NCI-H446 treated with DMSO at 0.1 percent for 48 hours (cell line): Measurements from ENCODE around the gene RHO.

Experiments used
- DNase-seq: peaks from one replicate; lab custom pipeline; 2025; lab: John Stamatoyannopoulos, UW

RHO gene

DNA sequence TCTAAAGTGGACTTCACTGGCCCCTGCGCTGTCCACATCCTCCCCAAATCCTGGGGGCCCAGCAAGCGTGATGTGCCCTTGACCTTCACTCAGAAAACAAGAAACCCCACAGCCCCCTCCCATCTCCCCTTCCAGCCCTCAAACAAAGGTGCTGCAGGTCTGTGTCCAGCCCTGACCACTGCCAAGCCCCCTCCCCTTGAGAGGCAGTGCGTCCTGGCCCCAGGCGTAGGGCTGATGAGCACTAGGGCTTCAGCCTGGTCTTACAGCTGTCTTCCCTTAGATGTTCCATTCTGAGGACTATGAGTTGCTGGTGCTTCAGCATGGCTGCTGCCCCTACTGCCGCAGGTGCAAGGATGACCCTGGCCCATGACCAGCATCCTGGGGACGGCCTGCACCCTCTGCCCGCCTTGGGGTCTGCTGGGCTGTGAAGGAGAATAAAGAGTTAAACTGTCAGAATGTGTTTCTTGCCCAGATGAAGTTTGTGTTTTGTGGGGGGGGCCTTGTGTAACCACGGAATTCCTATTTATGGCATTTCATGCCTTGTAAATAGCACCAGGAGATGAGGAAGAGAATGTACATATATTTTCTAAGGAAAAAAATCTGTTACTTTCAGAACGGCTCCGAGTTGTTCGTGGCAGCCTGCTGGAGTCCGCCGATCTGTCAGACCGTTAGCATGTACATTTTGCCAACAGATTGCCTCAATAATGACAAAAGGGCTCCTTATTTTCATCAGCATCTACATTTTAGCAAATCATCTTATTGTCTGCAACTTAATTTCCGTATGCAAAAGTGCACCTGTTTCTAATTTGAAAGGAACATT is 8.3 kb upstream of the RHO start:
- no peak for DNase-seq

DNA sequence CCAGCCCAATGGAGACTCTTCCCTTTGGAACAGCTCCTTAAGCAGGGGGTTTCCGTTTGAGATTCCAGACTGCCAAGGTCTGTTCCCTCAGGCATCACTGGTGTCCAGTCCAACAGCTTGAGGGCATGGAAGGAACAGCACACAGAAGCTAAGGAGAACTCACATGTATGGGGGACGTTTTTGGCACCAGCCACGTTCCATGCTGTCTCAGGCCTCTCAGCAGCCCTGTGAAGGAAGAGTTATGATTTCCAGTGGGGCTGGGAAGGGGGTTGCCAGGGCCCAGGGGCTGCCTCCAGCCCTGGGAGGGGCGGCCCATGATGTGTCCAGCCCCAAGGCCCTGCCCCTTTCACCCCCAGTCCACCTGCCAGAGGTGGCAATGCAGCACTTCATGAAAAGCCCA is 7.5 kb upstream of the RHO start:
- DNase-seq: no peak

DNA sequence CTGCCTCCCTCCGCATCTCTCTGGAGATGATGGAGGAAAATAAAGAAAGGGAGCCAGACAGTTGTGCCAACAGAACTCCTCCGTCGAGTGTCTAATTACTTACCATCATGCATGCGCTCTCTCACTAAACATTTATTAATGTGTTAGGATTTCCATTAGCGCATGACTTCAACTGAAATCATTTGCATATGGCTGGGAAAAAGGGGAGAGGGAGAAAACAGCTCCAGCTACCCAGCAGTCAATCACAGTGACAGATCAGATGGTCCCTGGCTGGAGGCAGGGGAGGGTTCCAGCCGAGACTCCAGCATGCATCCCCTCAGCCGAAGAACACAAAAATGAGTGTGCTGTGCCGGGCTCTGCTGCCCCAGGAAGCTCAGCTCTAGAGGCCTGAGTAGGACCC is 6.8 kb upstream of the RHO start:
- DNase-seq: no peak

DNA sequence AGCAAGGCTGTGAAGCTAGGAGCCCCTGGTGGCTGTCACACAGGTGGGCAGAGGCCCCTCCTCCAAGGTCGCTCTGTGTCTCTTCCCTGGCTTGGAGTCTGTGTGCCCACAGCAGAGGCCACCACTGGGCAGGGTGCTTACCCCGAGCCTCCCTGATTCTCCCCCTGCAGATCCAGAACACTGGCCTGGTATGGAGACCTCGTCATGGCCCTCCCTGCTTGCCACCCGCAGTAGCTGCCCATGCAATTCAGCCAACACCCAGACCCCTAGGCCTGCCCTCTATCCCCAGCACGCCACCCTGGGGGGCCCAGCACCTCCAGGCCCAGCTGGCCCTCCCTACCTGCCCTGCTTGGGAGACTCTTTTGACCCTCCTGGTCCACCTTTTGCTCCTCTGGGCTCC is 5.5 kb upstream of the RHO start:
- no peak for DNase-seq

DNA sequence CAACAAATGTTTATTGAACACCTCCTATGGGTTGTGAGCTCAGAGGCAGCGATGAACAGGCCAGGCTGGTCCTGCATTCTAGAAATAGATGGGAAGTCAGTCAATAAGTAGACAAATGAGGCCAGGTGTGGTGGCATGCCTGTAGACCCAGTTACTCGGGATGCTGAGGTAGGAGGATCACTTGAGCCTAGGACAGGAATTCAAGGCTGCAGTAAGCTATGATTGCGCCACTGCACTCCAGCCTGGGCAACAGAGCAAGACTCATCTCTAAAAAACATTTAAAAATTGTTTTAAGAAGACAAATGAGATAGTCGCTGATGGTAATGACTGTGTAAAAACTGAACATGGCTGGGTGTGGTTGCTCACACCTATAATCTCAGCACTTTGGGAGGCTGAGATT is 4.4 kb upstream of the RHO start:
- DNase-seq: no peak

DNA sequence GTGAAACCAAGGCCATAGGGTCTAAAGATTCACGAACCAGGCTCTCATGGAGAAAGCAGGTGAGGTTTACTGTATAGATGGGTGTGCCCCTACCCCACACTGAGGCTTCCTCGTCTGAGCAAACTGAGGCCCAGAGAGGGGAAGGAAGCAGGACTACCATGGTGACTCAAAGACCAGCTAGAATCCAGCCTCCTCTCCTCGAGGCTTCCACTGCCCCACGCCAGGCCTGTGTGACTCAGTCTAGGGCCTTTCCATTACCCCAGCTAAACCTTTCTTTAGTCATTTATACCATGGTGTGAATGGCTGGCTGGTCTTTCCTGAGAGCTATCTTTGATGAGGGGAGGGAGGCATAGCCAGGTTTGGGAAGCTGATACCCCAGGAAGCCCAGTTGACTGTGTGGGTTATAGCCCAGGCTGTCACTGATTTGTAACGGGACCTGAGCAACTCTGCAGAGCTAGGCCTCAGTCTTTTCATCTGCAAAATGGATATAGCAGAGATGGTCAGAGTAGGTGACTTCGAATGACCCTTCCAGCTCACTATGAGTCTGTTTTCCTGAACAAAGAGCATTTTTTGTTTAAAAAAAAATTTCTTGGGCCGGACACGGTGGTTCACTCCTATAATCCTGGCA is 3.0 kb upstream of the RHO start:
- DNase-seq: no peak

DNA sequence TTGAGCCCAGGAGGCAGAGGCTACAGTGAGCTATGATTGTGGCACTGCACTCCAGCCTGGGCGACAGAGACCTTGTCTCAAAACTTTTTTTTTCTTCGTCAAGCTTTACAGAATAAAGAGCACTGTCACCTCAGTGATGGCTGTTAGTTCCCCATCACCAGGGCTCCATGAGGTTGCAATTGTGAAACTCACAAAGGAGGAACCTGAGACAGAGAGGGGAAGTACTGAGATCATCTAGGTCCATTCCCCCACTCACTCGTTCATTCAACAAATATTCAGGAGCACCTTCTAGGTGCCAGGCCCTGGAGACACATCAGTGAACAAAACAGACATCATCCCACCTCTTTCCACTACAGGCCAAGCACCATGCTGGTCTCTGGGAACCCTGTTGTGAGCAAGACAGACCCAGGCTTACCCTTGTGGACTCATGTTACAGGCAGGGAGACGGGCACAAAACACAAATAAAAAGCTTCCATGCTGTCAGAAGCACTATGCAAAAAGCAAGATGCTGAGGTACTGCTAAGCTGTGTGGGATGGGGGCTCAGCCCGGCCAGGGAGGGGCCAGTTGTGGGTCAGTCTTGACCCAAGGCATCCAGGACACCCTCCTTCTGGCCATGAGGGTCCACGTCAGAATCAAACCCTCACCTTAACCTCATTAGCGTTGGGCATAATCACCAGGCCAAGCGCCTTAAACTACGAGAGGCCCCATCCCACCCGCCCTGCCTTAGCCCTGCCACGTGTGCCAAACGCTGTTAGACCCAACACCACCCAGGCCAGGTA is 2.1 kb upstream of the RHO start:
- no peak for DNase-seq

DNA sequence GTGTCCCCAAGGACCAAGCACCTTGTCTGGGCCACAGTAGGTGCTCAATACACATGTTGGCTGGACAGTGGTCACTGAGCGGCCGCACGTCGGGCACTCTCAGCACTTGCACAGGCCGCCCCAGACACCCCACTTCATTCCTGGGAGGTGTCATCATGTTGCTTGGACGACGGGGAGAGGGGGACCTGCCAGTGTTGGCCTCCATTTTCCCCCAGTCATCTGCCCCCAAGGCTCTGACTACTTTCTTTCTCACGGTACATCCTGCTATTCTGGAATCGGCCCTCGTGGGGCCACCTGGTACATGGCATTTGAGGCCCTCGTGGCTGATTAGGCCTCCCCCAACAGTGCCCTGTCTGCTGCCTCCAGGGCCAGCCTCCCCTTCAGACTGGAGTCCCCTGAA is 1.2 kb upstream of the RHO start:
- no peak for DNase-seq

DNA sequence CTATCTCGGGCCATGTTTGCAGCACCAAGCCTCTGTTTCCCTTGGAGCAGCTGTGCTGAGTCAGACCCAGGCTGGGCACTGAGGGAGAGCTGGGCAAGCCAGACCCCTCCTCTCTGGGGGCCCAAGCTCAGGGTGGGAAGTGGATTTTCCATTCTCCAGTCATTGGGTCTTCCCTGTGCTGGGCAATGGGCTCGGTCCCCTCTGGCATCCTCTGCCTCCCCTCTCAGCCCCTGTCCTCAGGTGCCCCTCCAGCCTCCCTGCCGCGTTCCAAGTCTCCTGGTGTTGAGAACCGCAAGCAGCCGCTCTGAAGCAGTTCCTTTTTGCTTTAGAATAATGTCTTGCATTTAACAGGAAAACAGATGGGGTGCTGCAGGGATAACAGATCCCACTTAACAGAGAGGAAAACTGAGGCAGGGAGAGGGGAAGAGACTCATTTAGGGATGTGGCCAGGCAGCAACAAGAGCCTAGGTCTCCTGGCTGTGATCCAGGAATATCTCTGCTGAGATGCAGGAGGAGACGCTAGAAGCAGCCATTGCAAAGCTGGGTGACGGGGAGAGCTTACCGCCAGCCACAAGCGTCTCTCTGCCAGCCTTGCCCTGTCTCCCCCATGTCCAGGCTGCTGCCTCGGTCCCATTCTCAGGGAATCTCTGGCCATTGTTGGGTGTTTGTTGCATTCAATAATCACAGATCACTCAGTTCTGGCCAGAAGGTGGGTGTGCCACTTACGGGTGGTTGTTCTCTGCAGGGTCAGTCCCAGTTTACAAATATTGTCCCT is 1.2 kb downstream of the RHO start:
- DNase-seq: no peak

DNA sequence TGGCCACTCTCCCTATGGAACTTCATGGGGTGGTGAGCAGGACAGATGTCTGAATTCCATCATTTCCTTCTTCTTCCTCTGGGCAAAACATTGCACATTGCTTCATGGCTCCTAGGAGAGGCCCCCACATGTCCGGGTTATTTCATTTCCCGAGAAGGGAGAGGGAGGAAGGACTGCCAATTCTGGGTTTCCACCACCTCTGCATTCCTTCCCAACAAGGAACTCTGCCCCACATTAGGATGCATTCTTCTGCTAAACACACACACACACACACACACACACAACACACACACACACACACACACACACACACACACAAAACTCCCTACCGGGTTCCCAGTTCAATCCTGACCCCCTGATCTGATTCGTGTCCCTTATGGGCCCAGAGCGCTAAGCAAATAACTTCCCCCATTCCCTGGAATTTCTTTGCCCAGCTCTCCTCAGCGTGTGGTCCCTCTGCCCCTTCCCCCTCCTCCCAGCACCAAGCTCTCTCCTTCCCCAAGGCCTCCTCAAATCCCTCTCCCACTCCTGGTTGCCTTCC is 1.9 kb downstream of the RHO start:
- DNase-seq: no peak

DNA sequence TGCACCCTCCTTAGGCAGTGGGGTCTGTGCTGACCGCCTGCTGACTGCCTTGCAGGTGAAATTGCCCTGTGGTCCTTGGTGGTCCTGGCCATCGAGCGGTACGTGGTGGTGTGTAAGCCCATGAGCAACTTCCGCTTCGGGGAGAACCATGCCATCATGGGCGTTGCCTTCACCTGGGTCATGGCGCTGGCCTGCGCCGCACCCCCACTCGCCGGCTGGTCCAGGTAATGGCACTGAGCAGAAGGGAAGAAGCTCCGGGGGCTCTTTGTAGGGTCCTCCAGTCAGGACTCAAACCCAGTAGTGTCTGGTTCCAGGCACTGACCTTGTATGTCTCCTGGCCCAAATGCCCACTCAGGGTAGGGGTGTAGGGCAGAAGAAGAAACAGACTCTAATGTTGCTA is 2.4 kb downstream of the RHO start:
- no peak for DNase-seq

DNA sequence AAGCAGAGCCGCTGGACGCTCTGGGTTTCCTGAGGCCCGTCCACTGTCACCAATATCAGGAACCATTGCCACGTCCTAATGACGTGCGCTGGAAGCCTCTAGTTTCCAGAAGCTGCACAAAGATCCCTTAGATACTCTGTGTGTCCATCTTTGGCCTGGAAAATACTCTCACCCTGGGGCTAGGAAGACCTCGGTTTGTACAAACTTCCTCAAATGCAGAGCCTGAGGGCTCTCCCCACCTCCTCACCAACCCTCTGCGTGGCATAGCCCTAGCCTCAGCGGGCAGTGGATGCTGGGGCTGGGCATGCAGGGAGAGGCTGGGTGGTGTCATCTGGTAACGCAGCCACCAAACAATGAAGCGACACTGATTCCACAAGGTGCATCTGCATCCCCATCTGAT is 3.3 kb downstream of the RHO start:
- no peak for DNase-seq

DNA sequence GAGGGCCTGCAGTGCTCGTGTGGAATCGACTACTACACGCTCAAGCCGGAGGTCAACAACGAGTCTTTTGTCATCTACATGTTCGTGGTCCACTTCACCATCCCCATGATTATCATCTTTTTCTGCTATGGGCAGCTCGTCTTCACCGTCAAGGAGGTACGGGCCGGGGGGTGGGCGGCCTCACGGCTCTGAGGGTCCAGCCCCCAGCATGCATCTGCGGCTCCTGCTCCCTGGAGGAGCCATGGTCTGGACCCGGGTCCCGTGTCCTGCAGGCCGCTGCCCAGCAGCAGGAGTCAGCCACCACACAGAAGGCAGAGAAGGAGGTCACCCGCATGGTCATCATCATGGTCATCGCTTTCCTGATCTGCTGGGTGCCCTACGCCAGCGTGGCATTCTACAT is 3.8 kb downstream of the RHO start:
- no peak for DNase-seq

DNA sequence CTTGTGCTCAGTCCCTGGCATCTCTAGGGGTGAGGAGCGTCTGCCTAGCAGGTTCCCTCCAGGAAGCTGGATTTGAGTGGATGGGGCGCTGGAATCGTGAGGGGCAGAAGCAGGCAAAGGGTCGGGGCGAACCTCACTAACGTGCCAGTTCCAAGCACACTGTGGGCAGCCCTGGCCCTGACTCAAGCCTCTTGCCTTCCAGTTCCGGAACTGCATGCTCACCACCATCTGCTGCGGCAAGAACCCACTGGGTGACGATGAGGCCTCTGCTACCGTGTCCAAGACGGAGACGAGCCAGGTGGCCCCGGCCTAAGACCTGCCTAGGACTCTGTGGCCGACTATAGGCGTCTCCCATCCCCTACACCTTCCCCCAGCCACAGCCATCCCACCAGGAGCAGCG is 5.0 kb downstream of the RHO start:
- no peak for DNase-seq

DNA sequence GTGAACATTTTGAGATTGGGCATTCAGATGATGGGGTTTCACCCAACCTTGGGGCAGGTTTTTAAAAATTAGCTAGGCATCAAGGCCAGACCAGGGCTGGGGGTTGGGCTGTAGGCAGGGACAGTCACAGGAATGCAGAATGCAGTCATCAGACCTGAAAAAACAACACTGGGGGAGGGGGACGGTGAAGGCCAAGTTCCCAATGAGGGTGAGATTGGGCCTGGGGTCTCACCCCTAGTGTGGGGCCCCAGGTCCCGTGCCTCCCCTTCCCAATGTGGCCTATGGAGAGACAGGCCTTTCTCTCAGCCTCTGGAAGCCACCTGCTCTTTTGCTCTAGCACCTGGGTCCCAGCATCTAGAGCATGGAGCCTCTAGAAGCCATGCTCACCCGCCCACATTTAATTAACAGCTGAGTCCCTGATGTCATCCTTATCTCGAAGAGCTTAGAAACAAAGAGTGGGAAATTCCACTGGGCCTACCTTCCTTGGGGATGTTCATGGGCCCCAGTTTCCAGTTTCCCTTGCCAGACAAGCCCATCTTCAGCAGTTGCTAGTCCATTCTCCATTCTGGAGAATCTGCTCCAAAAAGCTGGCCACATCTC is 6.1 kb downstream of the RHO start:
- no peak for DNase-seq

DNA sequence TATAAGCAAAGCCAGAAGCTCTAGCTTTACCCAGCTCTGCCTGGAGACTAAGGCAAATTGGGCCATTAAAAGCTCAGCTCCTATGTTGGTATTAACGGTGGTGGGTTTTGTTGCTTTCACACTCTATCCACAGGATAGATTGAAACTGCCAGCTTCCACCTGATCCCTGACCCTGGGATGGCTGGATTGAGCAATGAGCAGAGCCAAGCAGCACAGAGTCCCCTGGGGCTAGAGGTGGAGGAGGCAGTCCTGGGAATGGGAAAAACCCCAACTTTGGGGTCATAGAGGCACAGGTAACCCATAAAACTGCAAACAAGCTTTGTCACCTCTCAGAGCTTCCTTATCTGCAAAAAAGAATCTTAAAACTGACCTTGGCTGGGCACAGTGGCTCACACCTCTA is 6.6 kb downstream of the RHO start:
- no peak for DNase-seq

DNA sequence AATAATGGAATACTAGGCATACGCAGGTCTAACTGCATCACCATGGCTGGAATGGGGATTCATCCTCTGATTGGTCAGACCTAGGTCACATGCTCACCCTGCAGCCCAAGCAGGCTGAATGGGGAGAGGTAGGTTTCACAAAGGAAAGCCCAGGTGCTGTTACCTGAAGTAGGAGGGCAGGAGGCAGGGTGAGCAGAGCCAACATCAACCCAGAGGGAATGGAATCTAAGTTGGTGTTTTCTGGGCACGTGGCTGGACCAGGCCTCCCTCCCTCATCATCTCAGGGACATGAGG is 7.9 kb downstream of the RHO start:
- DNase-seq: no peak

DNA sequence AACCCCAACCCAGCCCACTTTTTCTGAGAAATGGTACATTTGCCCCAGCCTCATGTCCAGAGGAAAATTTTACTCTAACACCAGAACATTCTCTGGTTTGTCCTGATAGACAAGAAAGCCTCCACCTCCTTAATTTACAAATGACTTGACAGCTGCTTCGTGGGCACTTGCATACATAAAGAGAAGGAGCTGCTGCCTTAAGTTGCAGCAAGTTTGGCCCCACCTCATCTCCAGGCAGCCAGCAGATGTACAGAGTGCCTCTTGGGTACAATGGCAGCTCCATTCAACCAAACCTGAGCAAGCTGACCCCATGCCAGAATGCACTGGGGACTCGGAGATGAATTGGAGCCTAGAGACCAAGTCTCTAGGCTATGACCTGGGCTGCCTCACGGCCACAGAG is 8.4 kb downstream of the RHO start:
- DNase-seq: no peak

DNA sequence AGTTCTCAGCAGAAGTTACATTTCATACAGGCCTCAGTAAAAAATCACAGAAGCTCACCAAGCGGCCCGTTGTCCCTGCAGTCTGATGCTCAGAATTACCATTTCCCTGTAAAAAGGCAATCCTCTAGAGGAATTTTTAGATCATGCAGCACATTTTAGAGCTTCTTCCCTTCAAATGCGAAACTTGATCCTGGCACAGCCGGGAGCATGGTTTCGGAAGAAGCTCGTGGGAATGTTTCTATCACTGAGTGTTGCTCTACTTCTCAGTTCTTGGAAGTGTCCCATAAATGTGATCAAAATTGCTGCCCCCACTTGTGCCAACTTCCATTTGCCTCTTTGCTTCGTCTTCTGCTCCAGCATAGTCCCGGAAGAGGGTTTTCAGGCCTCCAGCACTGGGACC is 10.8 kb downstream of the RHO start:
- DNase-seq: no peak

DNA sequence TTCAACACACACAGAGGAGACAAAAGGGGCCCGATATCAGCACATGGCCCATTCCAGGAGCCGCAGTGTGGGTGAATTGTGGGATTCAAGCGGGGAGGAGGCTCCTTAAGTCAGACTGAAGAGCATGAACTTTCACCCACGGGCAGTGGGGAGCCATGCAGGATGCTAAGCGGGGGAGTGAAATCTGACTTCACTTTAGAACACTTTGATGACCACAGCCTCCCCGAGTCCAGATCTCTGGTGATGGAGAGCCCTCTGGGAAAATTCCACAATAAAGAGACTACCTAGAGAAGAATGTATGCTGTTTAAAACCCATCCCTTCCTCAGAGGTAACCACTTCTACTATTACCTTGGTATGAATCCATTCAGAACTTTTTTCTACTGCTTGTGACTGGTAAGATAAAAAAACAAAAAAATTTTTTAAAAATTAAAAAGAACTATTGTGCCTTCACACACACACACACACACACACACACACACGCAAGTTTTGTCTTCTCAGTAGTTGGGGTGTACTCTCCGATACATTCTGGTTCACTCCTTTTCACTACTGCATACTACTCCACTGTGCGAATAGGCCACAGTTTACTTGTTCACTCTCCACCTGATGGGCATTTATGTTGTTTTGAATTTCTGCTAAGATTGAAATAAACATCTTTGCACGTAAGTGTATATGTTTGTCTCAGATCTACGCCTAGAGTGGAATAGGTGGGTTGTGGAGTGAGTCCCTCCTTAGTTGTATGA is 12.5 kb downstream of the RHO start:
- no peak for DNase-seq

DNA sequence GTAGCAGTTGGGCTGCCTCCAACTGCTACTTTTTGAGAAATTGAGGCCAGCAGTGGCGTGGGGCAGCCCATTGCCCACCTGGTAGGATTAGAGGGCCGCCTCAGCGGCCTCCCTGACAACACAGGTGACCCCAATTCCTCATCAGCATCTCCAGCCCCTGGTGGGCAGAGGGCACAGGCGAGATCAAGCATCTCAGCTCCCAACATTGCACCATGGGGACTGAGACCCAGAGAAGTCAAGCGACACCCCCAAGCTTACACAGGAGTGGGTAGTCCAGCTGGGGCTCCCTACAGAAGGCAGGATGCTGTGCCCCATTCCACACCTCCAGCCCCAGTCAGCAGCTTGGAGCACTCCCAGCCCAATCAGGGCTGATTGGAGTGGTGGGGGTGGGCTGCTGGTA is 14.3 kb downstream of the RHO start:
- DNase-seq: no peak
